ENCODE data around the gene C1orf232.
A peak's percentile ranks its signal among the peaks of the same experiment; 100 is the strongest.

The C1orf232 gene

GRCh38 chr1:26126321-26127084 is 42.3 kb downstream of the C1orf232 start:
- Histone ChIP-seq H3K4me1 (ENCODE audit: control insufficient read depth in 5 of 5, insufficient read depth in 5 of 5, low read length in 5 of 5) (peaks cover 0 to 25% (median 10%) of the 10 kb centered on the region in 5 donors), H3K36me3 (ENCODE audit: control insufficient read depth in 5 of 5, insufficient read depth in 5 of 5, low read length in 5 of 5) (peaks cover 0 to 9% (median 6%) of the 10 kb centered on the region in 5 donors), H3K27me3 (ENCODE audit: control insufficient read depth in 5 of 5, insufficient read depth in 4 of 5, low read length in 5 of 5) (no peaks in the 10 kb centered on the region), H3K4me3 (ENCODE audit: low read depth in 1 of 5, low read length in 5 of 5) (no peak overlapping the region), H3K27ac (ENCODE audit: low read depth, low read length) (no peak overlapping the region), H3K9me3 (ENCODE audit: control insufficient read depth in 5 of 5, low read length in 5 of 5) (no peaks in the 10 kb centered on the region), H3K9ac (ENCODE audit: low read length in 5 of 5) (no peak overlapping the region)

GRCh38 chr1:26125946-26126320 is 42.8 kb downstream of the C1orf232 start:
- H3K9ac ChIP-seq (ENCODE audit: low read length in 5 of 5): no peak overlapping the region
- H3K27ac ChIP-seq (ENCODE audit: low read depth, low read length): no peak overlapping the region
- H3K4me1 ChIP-seq (ENCODE audit: control insufficient read depth in 5 of 5, insufficient read depth in 5 of 5, low read length in 5 of 5): peaks cover 0 to 25% (median 10%) of the 10 kb centered on the region in 5 donors

DNA sequence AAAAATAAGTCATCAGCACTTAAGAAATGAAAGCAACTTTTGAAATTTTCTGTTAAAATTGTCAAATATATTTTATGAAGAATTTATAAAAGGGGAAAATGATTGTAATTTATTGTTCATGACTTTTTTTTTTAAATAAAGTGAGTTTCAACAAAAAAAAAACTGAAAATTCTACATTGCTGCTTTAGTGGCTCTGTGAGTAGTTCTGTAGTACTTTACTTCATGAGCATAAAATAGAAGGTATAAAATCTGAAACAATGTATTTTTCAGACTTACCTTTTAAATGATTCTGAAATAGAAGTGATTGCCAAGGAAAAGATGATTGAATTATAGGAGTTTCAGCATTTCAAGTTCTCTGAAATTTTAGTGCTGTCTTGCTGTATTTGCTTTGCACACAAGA is 43.4 kb downstream of the C1orf232 start:
- H3K9ac ChIP-seq (ENCODE audit: low read length in 5 of 5): no peak overlapping the region
- H3K27me3 ChIP-seq (ENCODE audit: control insufficient read depth in 5 of 5, insufficient read depth in 4 of 5, low read length in 5 of 5): no peaks in the 10 kb centered on the region
- no peak overlapping the region for H3K27ac ChIP-seq (ENCODE audit: low read depth, low read length)
- peaks cover 0 to 9% (median 6%) of the 10 kb centered on the region in 5 donors for H3K36me3 ChIP-seq (ENCODE audit: control insufficient read depth in 5 of 5, insufficient read depth in 5 of 5, low read length in 5 of 5)
- H3K9me3 ChIP-seq (ENCODE audit: control insufficient read depth in 5 of 5, low read length in 5 of 5): no peaks in the 10 kb centered on the region
- peaks cover 0 to 25% (median 10%) of the 10 kb centered on the region in 5 donors for H3K4me1 ChIP-seq (ENCODE audit: control insufficient read depth in 5 of 5, insufficient read depth in 5 of 5, low read length in 5 of 5)
- H3K4me3 ChIP-seq (ENCODE audit: low read depth in 1 of 5, low read length in 5 of 5): no peak overlapping the region

More at GRCh38 chr1:26125946-26126320, 42.8 kb downstream of the C1orf232 start:
- Histone ChIP-seq H3K36me3 (ENCODE audit: control insufficient read depth in 5 of 5, insufficient read depth in 5 of 5, low read length in 5 of 5) (peaks cover 0 to 9% (median 6%) of the 10 kb centered on the region in 5 donors), H3K9me3 (ENCODE audit: control insufficient read depth in 5 of 5, low read length in 5 of 5) (no peaks in the 10 kb centered on the region), H3K27me3 (ENCODE audit: control insufficient read depth in 5 of 5, insufficient read depth in 4 of 5, low read length in 5 of 5) (no peaks in the 10 kb centered on the region), H3K4me3 (ENCODE audit: low read depth in 1 of 5, low read length in 5 of 5) (no peak overlapping the region)

DNA sequence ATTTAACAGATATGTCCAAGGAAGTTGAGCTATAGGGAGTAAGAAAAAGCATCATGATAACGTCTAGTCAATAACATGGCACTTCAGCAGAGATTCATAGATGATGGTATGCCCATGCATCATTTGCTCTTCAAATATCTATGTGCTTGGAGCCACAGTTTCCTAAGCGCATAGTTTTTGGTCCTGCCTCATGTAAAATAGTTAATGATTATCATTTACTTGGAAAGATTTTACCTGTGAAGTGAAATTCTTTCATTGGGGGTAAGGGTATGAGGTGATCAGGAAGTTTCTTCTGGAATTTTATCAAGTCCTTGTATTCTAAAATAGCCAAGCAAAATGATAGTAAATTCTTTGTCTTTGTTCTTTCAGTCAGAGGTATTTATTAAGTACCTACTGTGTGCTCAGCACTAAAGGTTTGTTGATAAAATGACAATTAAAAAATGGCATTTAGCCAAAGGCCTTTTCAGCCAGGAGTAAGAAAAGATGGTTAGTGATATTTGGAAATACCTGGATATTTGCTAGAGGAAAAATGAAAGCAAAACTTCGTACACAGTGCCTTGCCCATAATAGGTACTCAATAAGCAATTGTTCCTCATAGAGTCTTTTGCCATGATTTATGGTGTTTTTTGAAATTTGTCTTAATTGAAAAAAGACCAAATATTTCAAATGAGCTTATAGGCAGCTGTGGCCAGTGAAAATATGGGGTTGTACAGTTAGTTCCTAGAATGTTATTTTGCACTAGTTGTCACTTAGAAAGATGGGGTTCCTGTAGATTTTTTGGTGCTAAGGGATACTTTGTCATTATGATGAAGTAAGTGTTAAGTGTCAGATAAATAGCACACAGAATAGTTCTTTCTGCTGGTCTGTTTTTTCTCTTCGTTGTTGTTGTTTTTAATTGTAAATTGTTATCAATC is 44.1 kb downstream of the C1orf232 start:
- Histone ChIP-seq H3K9me3 (ENCODE audit: control insufficient read depth in 5 of 5, low read length in 5 of 5) (no peaks in the 10 kb centered on the region), H3K27me3 (ENCODE audit: control insufficient read depth in 5 of 5, insufficient read depth in 4 of 5, low read length in 5 of 5) (no peaks in the 10 kb centered on the region), H3K27ac (ENCODE audit: low read depth, low read length) (no peak overlapping the region), H3K36me3 (ENCODE audit: control insufficient read depth in 5 of 5, insufficient read depth in 5 of 5, low read length in 5 of 5) (peaks cover 0 to 11% (median 6%) of the 10 kb centered on the region in 5 donors), H3K9ac (ENCODE audit: low read length in 5 of 5) (no peak overlapping the region), H3K4me1 (ENCODE audit: control insufficient read depth in 5 of 5, insufficient read depth in 5 of 5, low read length in 5 of 5) (peaks cover 0 to 25% (median 13%) of the 10 kb centered on the region in 5 donors), H3K4me3 (ENCODE audit: low read depth in 1 of 5, low read length in 5 of 5) (no peak overlapping the region)

- Histone ChIP-seq H3K27ac (ENCODE audit: low read depth, low read length) (no peak overlapping the region), H3K4me3 (ENCODE audit: low read depth in 1 of 5, low read length in 5 of 5) (no peak overlapping the region), H3K4me1 (ENCODE audit: control insufficient read depth in 5 of 5, insufficient read depth in 5 of 5, low read length in 5 of 5) (peaks cover 0 to 25% (median 13%) of the 10 kb centered on the region in 5 donors), H3K36me3 (ENCODE audit: control insufficient read depth in 5 of 5, insufficient read depth in 5 of 5, low read length in 5 of 5) (peaks cover 4 to 22% (median 12%) of the 10 kb centered on the region in 5 donors), H3K27me3 (ENCODE audit: control insufficient read depth in 5 of 5, insufficient read depth in 4 of 5, low read length in 5 of 5) (no peaks in the 10 kb centered on the region), H3K9me3 (ENCODE audit: control insufficient read depth in 5 of 5, low read length in 5 of 5) (no peaks in the 10 kb centered on the region), H3K9ac (ENCODE audit: low read length in 5 of 5) (no peak overlapping the region)
Measured at GRCh38 chr1:26122988-26123973, 45.5 kb downstream of the C1orf232 start.

GRCh38 chr1:26121854-26122773 is 46.6 kb downstream of the C1orf232 start:
- no peak overlapping the region for H3K9ac ChIP-seq (ENCODE audit: low read length in 5 of 5)
- no peak overlapping the region for H3K4me3 ChIP-seq (ENCODE audit: low read depth in 1 of 5, low read length in 5 of 5)
- H3K4me1 ChIP-seq (ENCODE audit: control insufficient read depth in 5 of 5, insufficient read depth in 5 of 5, low read length in 5 of 5): peaks cover 0 to 16% (median 7%) of the 10 kb centered on the region in 5 donors
- no peaks in the 10 kb centered on the region for H3K9me3 ChIP-seq (ENCODE audit: control insufficient read depth in 5 of 5, low read length in 5 of 5)
- no peaks in the 10 kb centered on the region for H3K27me3 ChIP-seq (ENCODE audit: control insufficient read depth in 5 of 5, insufficient read depth in 4 of 5, low read length in 5 of 5)
- no peak overlapping the region for H3K27ac ChIP-seq (ENCODE audit: low read depth, low read length)
- peaks cover 4 to 23% (median 12%) of the 10 kb centered on the region in 5 donors for H3K36me3 ChIP-seq (ENCODE audit: control insufficient read depth in 5 of 5, insufficient read depth in 5 of 5, low read length in 5 of 5)

DNA sequence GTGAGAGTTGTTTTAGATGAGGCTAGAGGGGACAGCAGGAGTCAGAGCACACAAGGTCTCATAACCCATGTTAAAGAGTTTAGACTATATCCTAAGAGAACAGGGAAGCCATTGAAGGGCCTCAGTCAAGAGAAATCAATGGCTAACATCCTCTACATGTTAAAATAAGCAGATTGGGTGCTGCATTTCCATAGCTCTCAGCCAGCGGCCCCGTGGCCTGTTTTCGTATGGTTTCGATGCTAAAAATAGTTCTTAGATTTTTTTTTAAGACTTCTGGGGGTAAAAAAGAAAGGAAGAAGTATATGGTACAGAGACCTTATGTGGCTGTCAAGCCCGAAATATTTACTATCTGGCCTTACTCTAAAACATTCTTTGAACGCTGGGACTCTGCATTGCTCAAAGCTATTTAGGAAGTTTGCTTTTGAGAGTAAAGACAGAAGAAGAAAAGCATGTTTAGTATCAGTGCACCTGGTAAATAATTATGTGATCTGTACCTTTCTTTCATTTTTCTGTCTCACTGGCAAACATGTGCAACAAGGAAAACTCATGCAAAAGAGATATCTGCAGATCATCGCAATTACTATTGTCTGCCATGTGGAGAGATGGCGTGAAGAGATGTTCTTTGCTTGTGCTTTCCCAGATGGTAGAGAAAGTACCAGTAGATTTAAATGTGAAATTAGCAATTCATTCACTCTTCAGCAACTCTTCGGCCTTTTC is 48.7 kb downstream of the C1orf232 start:
- H3K9ac ChIP-seq (ENCODE audit: low read length in 5 of 5): peak overlapping the region in 1 of 5 donors; percentile 39
- peaks cover 5 to 26% (median 12%) of the 10 kb centered on the region in 5 donors for H3K36me3 ChIP-seq (ENCODE audit: control insufficient read depth in 5 of 5, insufficient read depth in 5 of 5, low read length in 5 of 5)
- H3K27ac ChIP-seq (ENCODE audit: low read depth, low read length): no peak overlapping the region
- H3K4me1 ChIP-seq (ENCODE audit: control insufficient read depth in 5 of 5, insufficient read depth in 5 of 5, low read length in 5 of 5): peaks cover 0 to 7% (median 3%) of the 10 kb centered on the region in 5 donors
- H3K9me3 ChIP-seq (ENCODE audit: control insufficient read depth in 5 of 5, low read length in 5 of 5): no peaks in the 10 kb centered on the region
- no peaks in the 10 kb centered on the region for H3K27me3 ChIP-seq (ENCODE audit: control insufficient read depth in 5 of 5, insufficient read depth in 4 of 5, low read length in 5 of 5)
- no peak overlapping the region for H3K4me3 ChIP-seq (ENCODE audit: low read depth in 1 of 5, low read length in 5 of 5)

DNA sequence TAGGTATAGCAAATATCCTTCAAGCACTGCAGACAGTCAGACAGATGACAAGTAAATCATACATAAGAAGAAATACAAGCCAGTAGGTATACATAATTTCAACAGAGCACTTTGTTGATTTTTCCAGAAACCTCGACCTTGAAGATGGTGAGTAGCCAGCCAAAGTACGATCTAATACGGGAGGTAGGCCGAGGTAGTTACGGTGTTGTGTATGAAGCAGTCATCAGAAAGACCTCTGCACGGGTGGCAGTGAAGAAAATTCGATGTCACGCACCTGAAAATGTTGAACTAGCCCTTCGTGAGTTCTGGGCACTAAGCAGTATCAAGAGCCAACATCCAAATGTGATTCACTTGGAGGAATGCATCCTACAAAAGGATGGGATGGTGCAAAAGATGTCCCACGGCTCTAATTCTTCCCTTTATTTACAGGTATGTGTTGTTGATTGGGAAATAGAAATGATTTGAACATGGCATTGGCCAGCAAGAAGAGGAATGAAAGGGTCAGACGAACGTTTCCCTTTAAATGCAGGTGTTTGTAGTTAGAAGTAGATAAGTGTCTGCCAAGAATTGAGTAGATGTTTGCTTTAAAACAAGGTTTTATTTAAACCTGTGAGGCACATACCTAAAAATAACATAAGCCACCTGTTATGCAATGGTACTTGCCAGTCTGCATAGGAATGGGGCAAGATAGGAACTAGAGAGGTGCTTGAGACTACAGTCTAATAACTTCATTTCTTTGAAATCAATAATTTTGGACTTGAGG is 54.4 kb downstream of the C1orf232 start:
- Histone ChIP-seq H3K9me3 (ENCODE audit: control insufficient read depth in 5 of 5, low read length in 5 of 5) (no peaks in the 10 kb centered on the region), H3K36me3 (ENCODE audit: control insufficient read depth in 5 of 5, insufficient read depth in 5 of 5, low read length in 5 of 5) (peaks cover 10 to 24% (median 11%) of the 10 kb centered on the region in 5 donors), H3K4me3 (ENCODE audit: low read depth in 1 of 5, low read length in 5 of 5) (no peak overlapping the region), H3K27ac (ENCODE audit: low read depth, low read length) (no peak overlapping the region), H3K27me3 (ENCODE audit: control insufficient read depth in 5 of 5, insufficient read depth in 4 of 5, low read length in 5 of 5) (no peaks in the 10 kb centered on the region), H3K9ac (ENCODE audit: low read length in 5 of 5) (peak overlapping the region in 1 of 5 donors; percentile 2), H3K4me1 (ENCODE audit: control insufficient read depth in 5 of 5, insufficient read depth in 5 of 5, low read length in 5 of 5) (peaks cover 3 to 22% (median 19%) of the 10 kb centered on the region in 5 donors)
